Endothelial cell of umbilical vein (primary cell): ENCODE measurements around the gene ALX3. TPM values are rescaled to one million over a fixed set of nuclear protein-coding genes. Genes with fewer than 3 reads are reported as not detected.

Source experiments
- BruUV-seq: library from RNA; stranded (reverse); fragments of 400-500 nt; replicated peaks from 2 replicates; lab custom pipeline; 2021; lab: Mats Ljungman, UMichigan
- CTCF ChIA-PET: fragments of 300-600, 350-600 bp; sonication (Branson Sonifier 250); formaldehyde crosslinking; loops from one replicate; lab custom pipeline; 2021; ENCODE audit warnings: antibody characterized with exemption, inconsistent platforms; lab: Charles Lee
- POLR2A ChIA-PET: fragments of 300-600, 350-600 bp; sonication (Branson Sonifier 250); formaldehyde crosslinking; loops from one replicate; lab custom pipeline; 2021; ENCODE audit warnings: antibody characterized with exemption, inconsistent platforms; lab: Charles Lee
- DNase-seq: peaks from one replicate; pipeline ENCODE4 v3.0.0-alpha.2; 2011; ENCODE audit warnings: low read depth, low spot score
- FAIRE-seq: peaks from 2 replicates; lab custom pipeline; 2011; peaks lifted over from hg19 to GRCh38; lab: Jason Lieb, UNC
- H2AFZ ChIP-seq: 2 replicates; pipeline ENCODE4 v1.6.0; 2012; ENCODE audit warnings: low read depth, low read length, control low read depth, inconsistent platforms
- H3K27ac ChIP-seq: 2 replicates; pipeline ENCODE4 v1.5.1; 2011; ENCODE audit warnings: low read depth, mild to moderate bottlenecking, control low read depth, low read length, moderate library complexity; ENCODE audit not compliant: insufficient read depth
- H3K27me3 ChIP-seq, 2 experiments: 2 replicates each; pipeline versions ENCODE4 v1.6.0 to v1.6.1; 2011; ENCODE audit warnings: low read length in 2 of 2, mixed read lengths in 1 of 2; ENCODE audit not compliant: control insufficient read depth in 2 of 2, insufficient read depth in 2 of 2
- H3K36me3 ChIP-seq, 2 experiments: 2 replicates in 1 of 2; 3 replicates in 1 of 2; pipeline ENCODE4 v1.5.1; 2011; ENCODE audit warnings: low read length in 2 of 2, mild to moderate bottlenecking in 1 of 2, moderate library complexity in 1 of 2; ENCODE audit not compliant: control insufficient read depth in 2 of 2, insufficient read depth in 2 of 2; ENCODE audit errors: extremely low read depth in 1 of 2
- H3K4me1 ChIP-seq: 3 replicates; pipeline ENCODE4 v1.5.1; 2011; ENCODE audit warnings: mild to moderate bottlenecking, low read length; ENCODE audit not compliant: control insufficient read depth, insufficient read depth; ENCODE audit errors: extremely low read depth
- H3K4me2 ChIP-seq: 2 replicates; pipeline ENCODE4 v1.6.1; 2011; ENCODE audit warnings: low read length, control low read depth, mixed read lengths; ENCODE audit not compliant: insufficient read depth
- H3K4me3 ChIP-seq, 3 experiments: fragments of 200-600 bp in 1 of 3; sonication (generic), shearing (Covaris generic) in 1 of 3; replicated peaks in 1 of 3; 2 replicates each; pipeline ENCODE4 v1.5.1; 2011 to 2016; ENCODE audit warnings: control low read depth in 3 of 3, low read length in 3 of 3, mild to moderate bottlenecking in 2 of 3, inconsistent platforms in 1 of 3, low read depth in 1 of 3, moderate library complexity in 1 of 3; ENCODE audit not compliant: insufficient read depth in 1 of 3
- H3K79me2 ChIP-seq: 2 replicates; pipeline ENCODE4 v1.6.0; 2012; ENCODE audit warnings: low read length, inconsistent platforms; ENCODE audit not compliant: control insufficient read depth, insufficient read depth
- H3K9ac ChIP-seq: replicated peaks from 2 replicates; pipeline ENCODE3; 2011; ENCODE audit warnings: low read length, control low read depth; ENCODE audit not compliant: insufficient read depth; ENCODE audit errors: extremely low read depth
- H3K9me1 ChIP-seq: replicated peaks from 3 replicates; pipeline ENCODE4 v1.6.0; 2011; ENCODE audit warnings: mild to moderate bottlenecking, low read length; ENCODE audit not compliant: control insufficient read depth, insufficient read depth; ENCODE audit errors: extremely low read depth
- H3K9me3 ChIP-seq: replicated peaks from 2 replicates; pipeline ENCODE4 v1.5.1; 2012; ENCODE audit warnings: low read length, inconsistent platforms; ENCODE audit not compliant: control insufficient read depth, insufficient read depth
- H4K20me1 ChIP-seq: replicated peaks from 2 replicates; pipeline ENCODE3; 2011; ENCODE audit warnings: mild to moderate bottlenecking, low read length; ENCODE audit not compliant: control insufficient read depth, insufficient read depth; ENCODE audit errors: extremely low read depth
- CTCF ChIP-seq, 2 donors: IDR thresholded peaks; 1 replicate in 1 of 2; 2 replicates in 1 of 2; pipeline ENCODE4 v1.5.1; 2011; ENCODE audit warnings: low read length in 2 of 2, mild to moderate bottlenecking in 2 of 2, moderate library complexity in 2 of 2, control low read depth in 1 of 2, inconsistent platforms in 1 of 2, low read depth in 1 of 2; ENCODE audit not compliant: insufficient read depth in 1 of 2; ENCODE audit errors: extremely low read depth in 1 of 2
- EZH2 ChIP-seq: IDR thresholded peaks from 2 replicates; pipeline ENCODE4 v1.6.1; 2012; ENCODE audit warnings: borderline replicate concordance, low read depth, mild to moderate bottlenecking, moderate library complexity, low read length, inconsistent platforms; ENCODE audit not compliant: severe bottlenecking
- FOS ChIP-seq: IDR thresholded peaks from 2 replicates; pipeline ENCODE4 v1.6.1; 2011; ENCODE audit warnings: mild to moderate bottlenecking, low read length, moderate library complexity, borderline replicate concordance; ENCODE audit not compliant: insufficient read depth
- MYC ChIP-seq: IDR thresholded peaks from one replicate; pipeline ENCODE4 v1.6.1; 2011; ENCODE audit warnings: mild to moderate bottlenecking, low read depth, low read length
- dilution Hi-C: fragments of 300-500 bp; cut with MboI; formaldehyde crosslinking; loops from one replicate; pipeline ENCODE4 v1.15.0; 2019; ENCODE audit warnings: low sequenced_read_pairs; ENCODE audit not compliant: extremely low pct_ligation_motif_present
- intact Hi-C: fragments of 100-400 bp; cut with micrococcal nuclease; formaldehyde crosslinking; loops from one replicate; pipeline ENCODE4 v1.10.0; 2022
- polyA plus RNA-seq, 4 experiments: library from polyadenylated mRNA; depleted of rRNA in 3 of 4; stranded (reverse) in 3 of 4; unstranded in 1 of 4; fragments of >200 nt; gene quantifications; 2 replicates each; pipeline versions ENCODE4 v1.2.1 to v1.2.3, GENCODE V29; 2011 to 2012; ENCODE audit warnings: missing spikeins in 1 of 4
- total RNA-seq: library from RNA; stranded (reverse); gene quantifications from 2 replicates; pipeline ENCODE4 v1.2.3, GENCODE V29; 2021

ALX3 gene
- total and polyA plus RNA-seq, 2 donors (not counting 3 experiments of a cell fraction or from before 2014, with no cell fraction given), result not detected

- no peak for TF ChIP-seq FOS
- no peak for TF ChIP-seq CTCF (IDR thresholded peaks at IDR 0.05; ENCODE audit: extremely low read depth in 1 of 2, insufficient read depth in 1 of 2, low read depth in 1 of 2, low read length in 2 of 2)
- TF ChIP-seq MYC, result no peak
- TF ChIP-seq EZH2, result no peak
- H3K27ac ChIP-seq, result no peak overlapping the region
- intact Hi-C loops, result no loop called here
- no peak overlapping the region for H2AFZ ChIP-seq
- DNase-seq (no peak), FAIRE-seq (no peak)
- peaks cover 34 to 40% of the 10 kb centered on the region in 2 experiments for H3K27me3 ChIP-seq
- dilution Hi-C loops, result no loop called here
- no peaks in the 10 kb centered on the region for H3K9me1 ChIP-seq
- H3K4me3 ChIP-seq, result no peak overlapping the region
- no peaks in the 10 kb centered on the region for H3K9me3 ChIP-seq
- no peaks in the 10 kb centered on the region for H3K79me2 ChIP-seq
- BruUV-seq, result no TSS peak
- POLR2A ChIA-PET, result no interaction called here
- no peak overlapping the region for H3K9ac ChIP-seq
- H3K4me2 ChIP-seq, result no peak overlapping the region
- peaks cover 0 to 1% of the 10 kb centered on the region in 2 experiments for H3K36me3 ChIP-seq
- H4K20me1 ChIP-seq, result no peaks in the 10 kb centered on the region
- CTCF ChIA-PET, result interaction anchor here (1.4 to 3.2 kb wide), 3 partner anchors 11 to 41 kb away, joined by 4 to 14 read pairs (median 5); no protein-coding TSS in a partner anchor
- no peaks in the 10 kb centered on the region for H3K4me1 ChIP-seq
Measured at GRCh38 chr1:110064576-110065337, 5.7 kb downstream of the ALX3 start.
